ENCODE results near the gene BPTF. TPM values are rescaled to one million over a fixed set of nuclear protein-coding genes. Genes with fewer than 3 reads are reported as not detected.

The BPTF gene
- total and polyA plus RNA-seq, 2 of the 13 experiments (the other 11 are each of a cell fraction or from before 2014, with no cell fraction given) = 43.5 to 66.1 TPM

DNA sequence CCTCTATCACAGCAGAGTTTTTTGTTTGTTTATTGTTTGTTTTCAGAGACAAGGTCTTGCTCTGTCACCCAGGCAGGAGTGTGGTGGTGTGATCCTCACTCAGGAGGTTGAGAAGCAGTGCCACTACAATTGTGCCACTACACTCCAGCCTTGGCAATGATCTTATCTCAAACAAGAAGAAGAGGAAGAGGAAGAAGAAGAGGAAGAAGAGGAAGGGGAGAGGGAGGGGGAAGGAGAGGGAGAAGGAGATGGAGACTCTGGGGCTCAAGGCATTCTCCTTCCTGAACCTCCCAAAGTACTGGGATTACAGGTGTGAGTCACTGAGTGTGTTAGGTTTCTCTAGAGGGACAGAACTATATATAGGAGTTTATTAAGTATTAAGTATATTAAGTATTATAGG is 188.1 kb downstream of the BPTF start:
- H3K27me3 ChIP-seq (ENCODE audit: control insufficient read depth in 1 of 2, insufficient read depth in 2 of 2, low read length in 2 of 2) = 0 out of 5 replicates have a peak, but pooled peaks cover 0 to 5% of the 10 kb centered on the region in 2 experiments
- no peaks in the 10 kb centered on the region for H4K20me1 ChIP-seq (ENCODE audit: insufficient read depth, low read length)
- ChIA-PET CTCF (ENCODE audit: low intra/inter-chr PET ratio, low total read pairs) (no interaction called here), POLR2A (no interaction called here)
- no peak overlapping the region for H2AFZ ChIP-seq (ENCODE audit: low read length)
- BruUV-seq (replicated peaks) = no TSS peak
- FAIRE-seq (no peak), ATAC-seq (no peak), DNase-seq (ENCODE audit: low spot score) (no peak)
- no peaks in the 10 kb centered on the region for H3K9me3 ChIP-seq (ENCODE audit: low read length)
- no peaks in the 10 kb centered on the region for H3K79me2 ChIP-seq (ENCODE audit: insufficient read depth, low read length)
- TF ChIP-seq KLF15 (CRISPR knock-in tag; IDR thresholded peaks at IDR 0.05; ENCODE audit: borderline replicate concordance) (no peak), MED1 (CRISPR knock-in tag; IDR thresholded peaks at IDR 0.05) (no peak), ISL2 (CRISPR knock-in tag; IDR thresholded peaks at IDR 0.05) (no peak), ZNF841 (CRISPR knock-in tag; IDR thresholded peaks at IDR 0.05; ENCODE audit: borderline replicate concordance) (no peak), KAT7 (CRISPR knock-in tag; IDR thresholded peaks at IDR 0.05; ENCODE audit: borderline replicate concordance) (no peak), SAP130 (CRISPR knock-in tag; IDR thresholded peaks at IDR 0.05; ENCODE audit: low read depth) (no peak), ZNF367 (CRISPR knock-in tag; IDR thresholded peaks at IDR 0.05; ENCODE audit: borderline replicate concordance) (no peak), CC2D1A (CRISPR knock-in tag; IDR thresholded peaks at IDR 0.05) (no peak)
- TF ChIP-seq, protein P1, sequence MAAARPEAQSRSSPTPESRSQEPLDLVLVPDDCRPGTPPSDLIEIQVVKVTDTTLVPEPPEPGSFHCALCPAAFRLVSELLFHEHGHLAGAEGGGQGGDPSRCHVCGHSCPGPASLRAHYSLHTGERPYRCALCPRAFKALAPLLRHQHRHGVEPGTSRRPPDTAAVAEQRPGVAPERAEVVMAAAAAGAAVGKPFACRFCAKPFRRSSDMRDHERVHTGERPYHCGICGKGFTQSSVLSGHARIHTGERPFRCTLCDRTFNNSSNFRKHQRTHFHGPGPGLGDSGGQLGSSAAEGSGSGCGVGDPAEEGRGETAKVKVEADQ (CRISPR knock-in tag; IDR thresholded peaks at IDR 0.05; ENCODE audit: borderline replicate concordance) = no peak
- TF ChIP-seq, protein P2, sequence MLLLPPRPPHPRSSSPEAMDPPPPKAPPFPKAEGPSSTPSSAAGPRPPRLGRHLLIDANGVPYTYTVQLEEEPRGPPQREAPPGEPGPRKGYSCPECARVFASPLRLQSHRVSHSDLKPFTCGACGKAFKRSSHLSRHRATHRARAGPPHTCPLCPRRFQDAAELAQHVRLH (CRISPR knock-in tag; IDR thresholded peaks at IDR 0.05; ENCODE audit: borderline replicate concordance, low read depth) = no peak
- TF ChIP-seq, protein P3, sequence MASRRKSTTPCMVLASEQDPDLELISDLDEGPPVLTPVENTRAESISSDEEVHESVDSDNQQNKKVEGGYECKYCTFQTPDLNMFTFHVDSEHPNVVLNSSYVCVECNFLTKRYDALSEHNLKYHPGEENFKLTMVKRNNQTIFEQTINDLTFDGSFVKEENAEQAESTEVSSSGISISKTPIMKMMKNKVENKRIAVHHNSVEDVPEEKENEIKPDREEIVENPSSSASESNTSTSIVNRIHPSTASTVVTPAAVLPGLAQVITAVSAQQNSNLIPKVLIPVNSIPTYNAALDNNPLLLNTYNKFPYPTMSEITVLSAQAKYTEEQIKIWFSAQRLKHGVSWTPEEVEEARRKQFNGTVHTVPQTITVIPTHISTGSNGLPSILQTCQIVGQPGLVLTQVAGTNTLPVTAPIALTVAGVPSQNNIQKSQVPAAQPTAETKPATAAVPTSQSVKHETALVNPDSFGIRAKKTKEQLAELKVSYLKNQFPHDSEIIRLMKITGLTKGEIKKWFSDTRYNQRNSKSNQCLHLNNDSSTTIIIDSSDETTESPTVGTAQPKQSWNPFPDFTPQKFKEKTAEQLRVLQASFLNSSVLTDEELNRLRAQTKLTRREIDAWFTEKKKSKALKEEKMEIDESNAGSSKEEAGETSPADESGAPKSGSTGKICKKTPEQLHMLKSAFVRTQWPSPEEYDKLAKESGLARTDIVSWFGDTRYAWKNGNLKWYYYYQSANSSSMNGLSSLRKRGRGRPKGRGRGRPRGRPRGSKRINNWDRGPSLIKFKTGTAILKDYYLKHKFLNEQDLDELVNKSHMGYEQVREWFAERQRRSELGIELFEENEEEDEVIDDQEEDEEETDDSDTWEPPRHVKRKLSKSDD (CRISPR knock-in tag; IDR thresholded peaks at IDR 0.05; ENCODE audit: low read depth) = no peak
- TF ChIP-seq, protein P4, sequence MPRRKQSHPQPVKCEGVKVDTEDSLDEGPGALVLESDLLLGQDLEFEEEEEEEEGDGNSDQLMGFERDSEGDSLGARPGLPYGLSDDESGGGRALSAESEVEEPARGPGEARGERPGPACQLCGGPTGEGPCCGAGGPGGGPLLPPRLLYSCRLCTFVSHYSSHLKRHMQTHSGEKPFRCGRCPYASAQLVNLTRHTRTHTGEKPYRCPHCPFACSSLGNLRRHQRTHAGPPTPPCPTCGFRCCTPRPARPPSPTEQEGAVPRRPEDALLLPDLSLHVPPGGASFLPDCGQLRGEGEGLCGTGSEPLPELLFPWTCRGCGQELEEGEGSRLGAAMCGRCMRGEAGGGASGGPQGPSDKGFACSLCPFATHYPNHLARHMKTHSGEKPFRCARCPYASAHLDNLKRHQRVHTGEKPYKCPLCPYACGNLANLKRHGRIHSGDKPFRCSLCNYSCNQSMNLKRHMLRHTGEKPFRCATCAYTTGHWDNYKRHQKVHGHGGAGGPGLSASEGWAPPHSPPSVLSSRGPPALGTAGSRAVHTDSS (CRISPR knock-in tag; conservative IDR thresholded peaks at IDR 0.05) = no peak
- H3K27ac ChIP-seq (ENCODE audit: extremely low read length, insufficient read depth, low read length) = no peak overlapping the region
- intact Hi-C loops (cut with micrococcal nuclease; ENCODE audit: unreplicated experiment) (loop anchor here (2.0 kb wide), 1 partner anchor 19 kb away; no protein-coding TSS in a partner anchor), in situ Hi-C loops (cut with HindIII; ENCODE audit: extremely low pct_ligation_motif_present, low pct_unique_long_range_greater_than_20kb) (no loop called here)
- no peak overlapping the region for H3K9ac ChIP-seq (ENCODE audit: insufficient read depth, low read depth, low read length)
- H3K36me3 ChIP-seq (replicated peaks in 1 of 2; ENCODE audit: control insufficient read depth in 1 of 2, insufficient read depth in 2 of 2, low read length in 2 of 2) = no peaks in the 10 kb centered on the region
- no peak overlapping the region for H3K4me3 ChIP-seq (replicated peaks in 1 of 3; ENCODE audit: insufficient read depth in 1 of 3, low read depth in 2 of 3, low read length in 3 of 3)
- no peak overlapping the region for H3K4me2 ChIP-seq (ENCODE audit: low read depth, low read length)
- H3K4me1 ChIP-seq (ENCODE audit: insufficient read depth, low read length) = peaks cover 35% of the 10 kb centered on the region

Measured in HepG2 (cell line).